Measurements from ENCODE around the gene WDR89.

WDR89 gene

DNA sequence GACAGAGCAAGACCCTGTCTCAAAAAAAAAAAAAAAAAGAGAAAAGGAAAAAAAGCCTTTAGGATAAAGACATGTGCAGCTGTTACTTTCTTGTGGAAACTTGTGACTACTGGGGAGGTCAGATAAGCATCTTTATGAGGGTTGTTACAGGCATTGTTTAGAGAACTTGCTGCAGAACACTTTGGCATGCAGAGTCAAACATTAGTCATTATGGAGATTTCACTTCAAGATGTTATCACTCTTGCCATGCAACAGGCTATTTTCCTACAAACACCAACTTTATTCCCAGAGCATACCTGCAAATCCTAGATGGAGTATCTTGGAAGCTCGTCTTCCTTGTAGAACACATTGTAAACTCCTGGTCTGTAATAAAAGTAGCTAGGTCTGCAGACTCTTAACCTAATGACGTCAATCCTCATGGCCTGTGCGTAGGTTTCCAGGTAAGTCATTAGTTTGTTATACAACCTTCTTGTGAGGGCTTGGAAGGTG lies 36.3 kb upstream of the WDR89 start:
- no peak overlapping the region for H3K4me3 ChIP-seq (ENCODE audit: low read depth, low read length)
- DNase-seq (ENCODE audit: low read depth, low spot score): peak; percentile 44
- ChIA-PET POLR2A (interaction anchor here (0.7 kb wide), 1 partner anchor 9 kb away, joined by 4 read pairs; no protein-coding TSS in a partner anchor), CTCF (no interaction called here)
- TF ChIP-seq, protein P1, sequence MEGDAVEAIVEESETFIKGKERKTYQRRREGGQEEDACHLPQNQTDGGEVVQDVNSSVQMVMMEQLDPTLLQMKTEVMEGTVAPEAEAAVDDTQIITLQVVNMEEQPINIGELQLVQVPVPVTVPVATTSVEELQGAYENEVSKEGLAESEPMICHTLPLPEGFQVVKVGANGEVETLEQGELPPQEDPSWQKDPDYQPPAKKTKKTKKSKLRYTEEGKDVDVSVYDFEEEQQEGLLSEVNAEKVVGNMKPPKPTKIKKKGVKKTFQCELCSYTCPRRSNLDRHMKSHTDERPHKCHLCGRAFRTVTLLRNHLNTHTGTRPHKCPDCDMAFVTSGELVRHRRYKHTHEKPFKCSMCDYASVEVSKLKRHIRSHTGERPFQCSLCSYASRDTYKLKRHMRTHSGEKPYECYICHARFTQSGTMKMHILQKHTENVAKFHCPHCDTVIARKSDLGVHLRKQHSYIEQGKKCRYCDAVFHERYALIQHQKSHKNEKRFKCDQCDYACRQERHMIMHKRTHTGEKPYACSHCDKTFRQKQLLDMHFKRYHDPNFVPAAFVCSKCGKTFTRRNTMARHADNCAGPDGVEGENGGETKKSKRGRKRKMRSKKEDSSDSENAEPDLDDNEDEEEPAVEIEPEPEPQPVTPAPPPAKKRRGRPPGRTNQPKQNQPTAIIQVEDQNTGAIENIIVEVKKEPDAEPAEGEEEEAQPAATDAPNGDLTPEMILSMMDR (IDR thresholded peaks at IDR 0.05; ENCODE audit: insufficient read depth, low read length, missing control alignments): no peak

DNA sequence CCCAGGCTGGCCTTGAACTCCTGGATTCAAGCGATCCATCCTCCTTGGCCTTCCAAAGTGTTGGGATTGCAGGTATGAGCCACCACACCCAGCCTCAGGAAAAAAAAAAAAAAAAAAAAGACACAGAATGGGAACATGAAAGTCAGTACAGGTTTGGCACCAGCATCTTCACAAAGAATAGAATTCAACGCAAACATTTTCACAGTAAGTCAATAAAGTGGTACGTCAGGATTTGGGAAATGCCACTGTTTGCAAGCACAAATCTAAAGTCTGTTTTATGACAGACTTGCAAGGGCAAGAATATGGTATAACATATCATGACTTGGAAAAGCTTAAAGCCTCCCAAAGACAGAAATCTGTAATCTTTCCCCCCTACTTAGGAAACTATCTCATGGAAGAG lies 34.9 kb upstream of the WDR89 start:
- ChIA-PET CTCF (no interaction called here), POLR2A (no interaction called here)
- TF ChIP-seq, protein P1 (IDR thresholded peaks at IDR 0.05; ENCODE audit: insufficient read depth, low read length, missing control alignments): no peak
- no peak for DNase-seq (ENCODE audit: low read depth, low spot score)
- H3K4me3 ChIP-seq (ENCODE audit: low read depth, low read length): no peak overlapping the region

DNA sequence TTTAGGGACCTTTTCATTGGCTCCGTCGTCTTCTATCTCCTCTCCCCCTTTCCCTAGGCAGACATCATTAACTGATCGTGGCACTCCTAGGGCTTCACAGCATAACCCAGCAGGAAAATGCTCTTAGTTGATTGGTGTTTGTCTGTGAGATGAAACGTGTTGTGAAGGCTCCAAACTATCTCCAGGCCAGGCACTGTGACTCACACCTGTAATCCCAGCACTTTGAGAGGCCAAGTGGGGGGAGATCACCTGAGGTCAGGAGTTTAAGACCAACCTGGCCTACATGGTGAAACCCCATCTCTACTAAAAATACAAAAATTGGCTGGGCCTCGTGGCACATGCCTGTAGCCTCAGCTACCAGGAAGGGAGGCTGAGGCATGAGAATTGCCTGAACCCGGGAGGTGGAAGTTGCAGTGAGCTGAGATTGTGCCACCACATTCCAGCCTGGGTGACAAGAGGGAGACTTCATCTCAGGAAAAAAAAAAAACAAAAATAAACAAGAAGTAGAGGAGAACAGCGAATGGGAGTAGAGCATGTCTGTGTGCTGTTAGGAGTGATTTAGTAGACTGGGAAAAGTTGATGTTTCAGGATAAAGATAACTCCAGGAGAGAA lies 32.3 kb upstream of the WDR89 start:
- H3K4me3 ChIP-seq (ENCODE audit: low read depth, low read length): no peak overlapping the region
- no peak for DNase-seq (ENCODE audit: low read depth, low spot score)
- ChIA-PET POLR2A (no interaction called here), CTCF (no interaction called here)
- TF ChIP-seq, protein P1 (IDR thresholded peaks at IDR 0.05; ENCODE audit: insufficient read depth, low read length, missing control alignments): no peak

GRCh38 chr14:63673255-63673654 lies 31.6 kb upstream of the WDR89 start:
- DNase-seq (ENCODE audit: low read depth, low spot score): no peak
- TF ChIP-seq, protein P1 (IDR thresholded peaks at IDR 0.05; ENCODE audit: insufficient read depth, low read length, missing control alignments): no peak
- ChIA-PET CTCF (no interaction called here), POLR2A (no interaction called here)
- H3K4me3 ChIP-seq (ENCODE audit: low read depth, low read length): no peak overlapping the region

- CTCF ChIA-PET: no interaction called here
- H3K4me3 ChIP-seq (ENCODE audit: low read depth, low read length): no peak overlapping the region
- POLR2A ChIA-PET: no interaction called here
- TF ChIP-seq, protein P1 (IDR thresholded peaks at IDR 0.05; ENCODE audit: insufficient read depth, low read length, missing control alignments): no peak
- no peak for DNase-seq (ENCODE audit: low read depth, low spot score)
Measured at GRCh38 chr14:63672417-63673180, 30.9 kb upstream of the WDR89 start.

GRCh38 chr14:63671987-63672386 lies 30.3 kb upstream of the WDR89 start:
- no peak overlapping the region for H3K4me3 ChIP-seq (ENCODE audit: low read depth, low read length)
- POLR2A ChIA-PET: no interaction called here
- TF ChIP-seq, protein P1 (IDR thresholded peaks at IDR 0.05; ENCODE audit: insufficient read depth, low read length, missing control alignments): no peak
- no peak for DNase-seq (ENCODE audit: low read depth, low spot score)
- CTCF ChIA-PET: no interaction called here

All from AG04449 (cell line).